GM11168 (cell line): ENCODE data around the gene ZBTB14.

ENCODE experiments used
- in situ Hi-C: fragments of 300-500 bp; cut with MboI; formaldehyde crosslinking; loops from one replicate; pipeline ENCODE4 v1.12.0; 2022; ENCODE audit warnings: low sequenced_read_pairs; ENCODE audit not compliant: unreplicated experiment

Gene ZBTB14

DNA sequence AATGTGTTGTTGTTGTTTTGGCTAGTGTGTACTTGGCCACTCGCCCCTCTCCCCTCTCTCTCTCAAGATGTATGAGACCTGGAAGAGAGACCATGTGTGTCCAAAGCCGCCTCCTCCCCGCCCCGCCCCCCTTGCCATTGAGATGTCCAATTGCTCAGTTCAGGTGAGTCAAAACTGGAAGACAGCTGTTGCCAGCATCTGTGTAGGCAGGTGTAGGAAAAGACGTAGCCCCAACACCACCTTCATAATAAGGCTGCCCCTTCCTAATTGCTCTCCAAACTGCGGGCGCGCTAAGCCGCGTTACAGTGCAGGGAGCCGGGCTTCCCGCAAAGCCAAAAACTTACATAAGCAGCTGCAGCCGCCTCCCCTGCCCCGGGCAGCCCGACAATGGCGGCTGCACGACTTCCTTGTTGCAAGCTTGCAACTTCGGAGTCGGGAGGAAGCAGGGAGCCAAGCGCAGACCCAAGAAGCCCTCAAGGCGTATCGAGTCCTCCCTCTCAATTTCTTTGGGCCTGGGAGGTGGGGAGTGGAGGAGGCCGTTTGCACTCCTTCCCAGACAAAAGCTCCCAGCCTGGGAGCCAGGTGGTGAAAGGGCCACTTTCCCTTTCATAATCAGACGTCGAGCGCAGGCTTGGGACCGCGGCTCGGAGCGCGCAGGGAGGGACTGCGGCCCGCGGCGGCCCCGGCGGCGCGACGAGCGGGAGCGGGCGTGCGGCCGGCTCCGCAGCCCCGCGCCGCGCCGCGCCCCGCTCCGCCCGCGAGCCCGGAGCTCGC, 882 bp downstream of the ZBTB14 start:
- in situ Hi-C loops, result no loop called here

DNA sequence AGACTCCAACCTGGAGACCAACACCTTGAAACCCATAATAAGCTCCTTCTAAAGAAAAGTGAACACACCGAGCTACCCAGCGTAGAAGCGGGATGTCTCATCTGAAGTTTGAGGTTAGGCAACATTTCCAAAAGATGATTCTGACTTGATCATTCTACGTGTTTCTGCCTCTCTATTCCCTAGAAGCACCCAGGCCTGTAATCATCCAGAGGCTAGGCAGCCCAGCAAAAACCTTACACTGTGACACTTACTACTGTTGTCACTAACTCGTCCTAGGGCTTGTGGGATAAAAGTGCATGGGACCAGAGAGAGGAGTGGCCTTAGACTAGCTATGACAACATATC, 1.4 kb downstream of the ZBTB14 start:
- in situ Hi-C loops, result no loop called here

DNA sequence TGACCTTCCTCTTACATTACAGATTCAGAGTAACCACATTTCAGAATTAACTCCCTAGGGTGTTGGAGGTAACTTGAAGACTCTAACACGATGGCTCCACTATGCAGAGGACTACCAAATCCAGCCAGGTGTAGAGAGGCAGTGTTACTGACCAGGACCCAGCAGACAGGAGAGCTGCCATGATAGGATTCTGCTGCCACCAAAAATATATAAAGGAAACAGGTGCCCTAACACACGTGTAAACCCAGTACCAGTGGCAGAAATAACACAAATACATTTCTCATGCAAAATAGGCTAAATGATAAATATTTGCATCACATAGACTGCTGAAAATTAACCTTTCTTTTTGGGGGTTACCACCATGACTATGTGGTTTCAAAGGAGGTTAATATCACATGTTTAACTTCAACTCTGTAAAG, 7.0 kb downstream of the ZBTB14 start:
- in situ Hi-C loops, result no loop called here

DNA sequence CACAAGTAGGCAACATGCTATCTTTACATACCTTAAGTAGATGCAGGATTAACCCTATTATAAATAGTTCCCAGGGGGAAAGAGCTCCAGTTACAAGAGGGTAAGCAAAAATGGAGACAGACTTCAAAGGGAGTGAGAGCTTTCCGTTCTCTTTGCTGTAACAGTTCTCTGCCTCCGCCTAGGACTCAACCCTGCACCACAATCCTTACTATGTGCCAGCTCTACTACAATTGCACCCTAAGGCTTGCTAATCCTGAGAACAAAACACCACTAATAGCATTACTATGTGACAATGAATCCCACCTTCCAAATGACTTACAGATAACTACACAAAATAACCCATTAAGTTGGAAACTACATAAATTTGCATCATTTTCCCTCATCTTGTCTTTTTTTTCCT, 7.7 kb downstream of the ZBTB14 start:
- in situ Hi-C loops, result no loop called here

DNA sequence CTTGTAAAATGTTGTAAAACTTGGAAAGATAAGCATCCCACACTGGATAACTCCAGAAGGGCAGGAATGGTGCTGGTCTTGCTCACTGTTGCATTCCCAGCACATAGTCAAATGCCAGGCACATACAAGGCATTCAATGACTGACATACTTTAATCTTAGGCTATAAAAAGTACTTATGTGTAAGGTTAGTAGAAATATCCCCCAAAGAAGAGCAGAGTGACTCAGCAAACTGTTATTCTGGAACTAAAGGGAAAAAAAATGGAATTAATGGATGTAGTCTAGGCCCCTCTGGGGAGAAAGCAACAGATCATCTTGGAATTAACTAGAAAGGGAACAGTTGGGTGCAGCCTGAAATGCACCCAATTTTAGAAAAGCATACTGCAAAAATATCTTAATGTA, 9.0 kb downstream of the ZBTB14 start:
- in situ Hi-C loops, result no loop called here

DNA sequence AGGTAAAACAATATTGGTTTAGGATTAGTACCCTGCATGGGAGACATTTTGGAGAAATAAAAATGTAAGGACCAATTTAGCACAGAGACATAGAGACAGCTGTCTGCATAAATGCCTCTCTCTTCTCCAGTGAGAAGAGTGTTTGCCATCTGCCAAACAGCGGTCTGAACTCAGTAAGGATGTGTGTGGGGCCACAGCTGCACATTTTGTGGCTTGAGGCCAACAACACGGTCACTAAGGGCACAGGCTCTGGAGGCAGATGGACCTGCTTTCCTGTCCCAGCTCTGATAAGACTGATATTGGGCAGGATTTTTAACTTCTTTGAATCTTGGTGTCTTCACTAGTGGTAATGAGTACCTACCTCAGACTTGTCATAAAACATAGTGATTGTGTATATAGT, 10.2 kb downstream of the ZBTB14 start:
- in situ Hi-C loops, result no loop called here

DNA sequence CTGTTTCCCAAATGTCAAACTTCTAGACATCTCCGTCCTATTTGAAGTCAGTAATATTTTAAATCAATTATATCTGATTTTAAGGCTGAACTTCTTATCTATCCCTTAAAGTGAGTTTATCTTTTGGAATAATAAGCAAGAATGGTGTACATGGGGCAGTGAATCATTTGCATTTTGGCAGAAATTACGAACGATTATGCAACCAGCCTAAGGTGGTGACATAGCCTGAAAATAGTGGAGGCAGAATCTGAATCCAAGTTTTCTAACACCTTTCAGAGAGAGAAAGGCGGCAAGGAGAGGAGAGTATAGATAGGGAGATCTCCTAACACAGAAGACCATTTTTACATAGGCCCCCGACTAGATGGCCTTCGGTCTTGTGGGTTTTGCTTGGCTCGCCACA, 10.7 kb downstream of the ZBTB14 start:
- in situ Hi-C loops, result no loop called here

DNA sequence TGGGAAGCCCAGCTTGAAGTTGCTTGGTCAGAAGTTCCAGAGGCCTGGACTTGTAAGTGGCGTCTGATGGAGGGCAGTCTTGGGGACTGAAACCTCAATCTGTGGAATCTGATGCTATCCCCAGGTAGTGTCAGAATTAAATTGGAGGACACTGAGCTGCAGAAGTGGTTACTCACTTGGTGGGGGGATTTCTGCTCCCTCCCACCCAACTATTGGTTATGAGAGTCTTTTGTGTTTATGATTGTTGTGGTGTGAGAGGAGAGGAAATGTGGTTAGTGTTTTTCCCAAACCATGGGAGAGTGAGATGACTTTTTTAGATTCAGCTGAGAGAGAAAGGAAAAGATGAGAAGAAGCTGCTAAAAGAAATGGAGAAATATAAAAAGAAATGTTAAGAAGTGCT, 12.8 kb downstream of the ZBTB14 start:
- in situ Hi-C loops, result no loop called here

DNA sequence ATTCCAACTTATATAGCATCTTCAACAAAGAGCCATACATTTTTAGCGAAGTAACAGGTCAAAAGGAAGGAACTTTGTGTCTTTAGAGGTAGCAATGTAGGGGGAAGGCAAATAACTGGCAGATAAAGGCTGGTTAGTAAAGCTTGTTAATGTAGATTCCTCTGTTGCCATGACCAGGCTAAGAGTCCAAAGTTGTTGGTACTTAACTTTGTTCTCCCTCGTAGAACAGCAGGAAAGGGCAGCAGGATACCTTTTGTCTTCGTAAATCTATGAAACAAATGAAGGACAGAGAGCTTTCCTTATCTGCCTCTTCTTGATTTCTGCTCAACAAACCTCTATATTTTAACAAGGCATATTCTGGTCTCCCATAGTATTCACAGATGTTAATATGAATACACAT, 18.6 kb downstream of the ZBTB14 start:
- in situ Hi-C loops, result no loop called here

DNA sequence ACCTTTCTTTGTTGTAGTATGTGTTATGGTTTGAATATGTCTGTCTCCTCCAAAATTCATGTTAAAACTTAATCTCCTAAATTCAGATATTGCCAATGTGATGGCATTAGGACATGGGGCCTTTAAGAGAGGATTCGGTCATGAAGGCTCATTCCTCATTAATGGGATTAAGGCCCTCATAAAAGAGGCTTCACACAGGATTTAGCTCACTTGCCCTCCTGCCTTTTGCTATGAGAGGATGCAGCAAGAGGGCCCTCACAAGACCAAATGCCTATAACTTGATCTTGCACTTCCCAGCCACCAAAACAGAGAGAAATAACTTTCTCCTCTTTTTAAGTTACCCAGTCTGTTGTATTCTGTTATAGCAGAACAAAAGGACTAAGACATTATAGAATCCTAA, 19.7 kb downstream of the ZBTB14 start:
- in situ Hi-C loops, result no loop called here

DNA sequence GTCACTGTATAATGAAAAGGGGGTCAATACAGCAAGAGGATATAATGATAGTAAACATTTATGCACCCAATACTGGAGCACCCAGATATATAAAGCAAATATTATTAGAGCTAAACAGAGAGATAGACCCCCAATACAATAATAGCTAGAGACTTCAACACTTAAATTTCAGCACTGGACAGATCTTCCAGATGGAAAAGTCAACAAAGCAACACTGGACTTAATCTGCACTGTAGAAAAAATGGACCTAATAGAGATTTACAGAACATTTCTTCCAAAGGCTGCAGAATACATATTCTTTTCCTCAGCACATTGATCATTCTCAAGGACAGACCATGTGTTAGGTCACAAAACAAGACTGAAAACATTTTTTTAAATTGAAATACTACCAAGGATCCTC, 26.7 kb downstream of the ZBTB14 start:
- in situ Hi-C loops, result no loop called here

DNA sequence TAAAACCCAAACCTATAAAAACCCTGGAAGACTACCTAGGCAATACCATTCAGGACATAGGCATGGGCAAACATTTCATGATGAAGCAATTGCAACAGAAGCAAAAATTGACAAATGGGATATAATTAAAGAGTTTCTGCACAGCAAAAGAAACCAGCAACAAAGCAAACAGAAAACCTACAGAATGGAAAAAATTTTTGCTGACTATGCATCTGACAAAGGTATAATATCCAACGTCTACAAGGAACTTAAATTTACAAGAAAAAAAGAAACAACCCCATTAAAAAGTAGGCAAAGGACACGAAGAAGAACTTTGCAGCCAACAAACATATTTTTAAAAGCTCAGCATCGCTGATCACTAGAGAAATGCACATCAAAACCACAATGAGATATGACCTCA, 28.8 kb downstream of the ZBTB14 start:
- in situ Hi-C loops, result no loop called here

DNA sequence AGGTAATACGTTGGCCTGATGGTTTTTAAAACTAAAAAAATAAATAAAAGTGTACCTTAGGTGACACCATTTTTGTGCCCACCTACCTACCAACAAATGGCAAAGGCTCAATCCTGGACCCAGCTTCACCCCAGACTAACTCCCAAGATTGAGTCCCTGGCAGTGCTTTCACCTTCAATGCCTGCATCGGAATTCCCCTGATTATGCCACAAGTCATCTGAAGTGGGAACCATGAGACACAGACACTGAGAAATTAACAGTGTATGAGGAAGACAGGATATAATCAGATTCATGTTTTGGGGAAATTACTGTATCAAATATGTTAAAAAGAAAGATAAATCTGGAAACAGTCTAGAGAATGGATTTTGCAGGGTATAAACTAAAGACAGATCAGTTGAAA, 41.6 kb downstream of the ZBTB14 start:
- in situ Hi-C loops, result no loop called here

DNA sequence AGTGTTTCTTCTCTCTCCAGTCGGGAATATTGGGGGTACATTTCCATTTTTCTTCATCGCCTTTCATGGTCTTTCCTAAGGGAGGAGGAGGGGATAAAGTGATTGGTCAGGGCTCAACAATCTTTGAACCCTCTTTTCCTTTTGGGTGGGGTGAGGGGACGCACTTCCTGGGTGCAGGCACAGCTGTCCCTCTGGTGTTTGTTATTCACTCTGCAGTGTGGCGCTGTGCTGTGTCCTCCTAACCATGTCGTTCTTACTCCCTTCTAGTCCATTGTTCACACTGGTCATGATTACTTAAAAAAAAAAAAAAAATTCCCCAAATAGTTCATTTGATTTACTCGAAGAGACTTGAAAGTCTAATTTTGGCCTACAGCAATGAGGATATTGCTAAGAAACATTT, 44.4 kb downstream of the ZBTB14 start:
- in situ Hi-C loops, result no loop called here

DNA sequence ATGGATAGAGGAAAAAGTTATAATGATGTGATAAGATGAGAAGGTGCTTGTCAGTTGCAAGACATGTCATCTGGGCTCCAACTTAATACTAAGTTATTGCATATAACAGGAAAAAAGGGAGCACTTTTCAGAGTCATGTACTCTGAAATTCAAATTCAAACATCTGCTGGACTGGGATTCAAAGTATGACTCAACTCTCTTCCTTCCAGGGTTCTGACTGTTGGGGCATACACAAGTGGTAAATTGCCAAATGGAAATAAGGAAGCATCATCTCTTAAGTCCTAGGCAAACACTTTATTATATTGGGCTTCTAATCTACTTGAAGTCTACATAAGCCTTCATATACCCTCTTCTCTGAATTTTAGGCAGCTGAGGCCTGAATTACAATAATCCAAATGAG, 44.9 kb downstream of the ZBTB14 start:
- in situ Hi-C loops, result no loop called here

DNA sequence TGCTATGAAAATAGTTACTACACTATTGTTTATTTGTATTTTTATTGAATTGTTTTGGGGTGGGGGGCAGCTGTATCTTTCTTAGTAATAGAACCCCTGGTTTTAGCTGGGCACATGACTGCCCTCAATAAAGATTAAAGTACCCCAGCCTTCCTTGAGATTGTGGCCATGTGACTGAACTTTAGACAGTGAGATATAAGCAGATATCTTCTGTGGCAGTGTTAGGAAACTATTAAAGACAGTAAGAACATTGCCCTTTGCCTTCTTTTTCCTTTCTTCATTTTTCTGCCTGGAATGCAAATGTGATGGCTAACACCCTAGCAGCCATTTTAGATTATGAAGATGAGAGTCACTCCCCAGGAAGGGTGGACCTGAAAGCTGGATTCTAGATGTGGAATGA, 50.6 kb downstream of the ZBTB14 start:
- in situ Hi-C loops, result no loop called here

DNA sequence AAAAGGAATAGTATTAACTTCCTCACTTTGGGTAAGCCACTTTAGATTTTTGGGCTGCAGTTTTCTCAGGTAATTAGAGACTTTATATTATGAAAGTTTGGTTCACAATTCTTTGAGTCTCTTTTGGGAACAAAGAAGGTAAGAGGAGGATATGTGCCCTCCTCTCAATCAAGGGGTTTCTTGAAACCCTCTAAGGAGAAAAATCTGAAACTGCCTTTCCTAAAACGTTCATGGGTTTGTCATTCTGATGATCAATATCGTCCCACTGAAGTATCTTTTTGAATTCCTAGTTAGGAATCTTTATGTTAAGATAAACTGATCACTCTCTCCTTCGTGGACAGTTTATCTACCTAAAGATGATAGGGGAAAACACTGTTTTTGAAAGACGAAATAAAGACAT, 56.1 kb downstream of the ZBTB14 start:
- in situ Hi-C loops, result no loop called here
